SK-N-SH treated with all-trans-retinoic acid at 6 μM for 48 hours (cell line): ENCODE data around the gene HSPA12A.

Experiments
- ATAC-seq: fragments of 200-7000 bp; cut with Tn5 transposase; 3 replicates; pipeline ENCODE4 v1.9.1; 2020; ENCODE audit warnings: mild to moderate bottlenecking, moderate library complexity
- ARNTL ChIP-seq: fragments of 450-650 bp; formaldehyde crosslinking; IDR thresholded peaks from 2 replicates; pipeline ENCODE4 v1.5.0; 2020; ENCODE audit warnings: low read depth, mild to moderate bottlenecking, moderate library complexity, borderline replicate concordance
- BACH2 ChIP-seq: fragments of 250-450 bp; sonication (Bioruptor Pico); IDR thresholded peaks from 2 replicates; pipeline ENCODE4 v1.9.0; 2021; ENCODE audit warnings: mild to moderate bottlenecking, borderline replicate concordance
- CSDC2 ChIP-seq: fragments of 250-450 bp; sonication (Bioruptor Pico); IDR thresholded peaks from 2 replicates; pipeline ENCODE4 v1.5.0; 2020; ENCODE audit warnings: mild to moderate bottlenecking, moderate library complexity
- ESRRG ChIP-seq: fragments of 250-450 bp; sonication (Bioruptor Pico); IDR thresholded peaks from 2 replicates; pipeline ENCODE4 v1.6.1; 2021; ENCODE audit warnings: mild to moderate bottlenecking
- GLIS3 ChIP-seq: fragments of 250-450 bp; sonication (Bioruptor Pico); IDR thresholded peaks from 2 replicates; pipeline ENCODE4 v1.5.0; 2020; ENCODE audit warnings: mild to moderate bottlenecking, moderate library complexity
- ISL1 ChIP-seq: fragments of 250-450 bp; sonication (Bioruptor Pico); IDR thresholded peaks from 2 replicates; pipeline ENCODE4 v2.1.2; 2022; ENCODE audit warnings: mild to moderate bottlenecking, moderate library complexity
- OSR1 ChIP-seq: fragments of 250-450 bp; sonication (Bioruptor Pico); IDR thresholded peaks from 2 replicates; pipeline ENCODE4 v1.8.0; 2022; ENCODE audit warnings: moderate library complexity, mild to moderate bottlenecking, inconsistent platforms
- PPARA ChIP-seq: fragments of 250-450 bp; sonication (Bioruptor Pico); IDR thresholded peaks from 2 replicates; pipeline ENCODE4 v1.5.0; 2020; ENCODE audit warnings: mild to moderate bottlenecking, borderline replicate concordance
- RARB ChIP-seq: fragments of 250-450 bp; sonication (Bioruptor Pico); IDR thresholded peaks from 2 replicates; pipeline ENCODE4 v1.8.0; 2021; ENCODE audit warnings: mild to moderate bottlenecking, moderate library complexity
- SNAI2 ChIP-seq: fragments of 250-450 bp; sonication (Bioruptor Pico); IDR thresholded peaks from 2 replicates; pipeline ENCODE4 v1.5.0; 2020; ENCODE audit warnings: mild to moderate bottlenecking, moderate library complexity
- TCF4 ChIP-seq: fragments of 250-450 bp; sonication (Bioruptor Pico); IDR thresholded peaks from 2 replicates; pipeline ENCODE4 v1.8.0; 2021; ENCODE audit warnings: mild to moderate bottlenecking, moderate library complexity, borderline replicate concordance
- TOX ChIP-seq: fragments of 250-450 bp; sonication (Bioruptor Pico); IDR thresholded peaks from 2 replicates; pipeline ENCODE4 v1.8.0; 2021; ENCODE audit warnings: mild to moderate bottlenecking, moderate library complexity, borderline replicate concordance
- ZC3H10 ChIP-seq: fragments of 250-450 bp; sonication (Bioruptor Pico); IDR thresholded peaks from 2 replicates; pipeline ENCODE4 v1.5.1; 2021; ENCODE audit warnings: mild to moderate bottlenecking, moderate library complexity
- ZFP3 ChIP-seq: fragments of 250-450 bp; sonication (Bioruptor Pico); IDR thresholded peaks from 2 replicates; pipeline ENCODE4 v1.5.0; 2020; ENCODE audit warnings: mild to moderate bottlenecking, moderate library complexity
- ZFP30 ChIP-seq: fragments of 450-650 bp; formaldehyde crosslinking; IDR thresholded peaks from 2 replicates; pipeline ENCODE4 v1.5.0; 2022; ENCODE audit warnings: mild to moderate bottlenecking, moderate library complexity
- ZNF565 ChIP-seq: fragments of 450-650 bp; formaldehyde crosslinking; conservative IDR thresholded peaks from 2 replicates; pipeline ENCODE4 v1.5.0; 2020; ENCODE audit warnings: low read depth, mild to moderate bottlenecking, moderate library complexity
- ZNF70 ChIP-seq: fragments of 450-650 bp; formaldehyde crosslinking; IDR thresholded peaks from 2 replicates; pipeline ENCODE4 v1.5.0; 2020; ENCODE audit warnings: mild to moderate bottlenecking, moderate library complexity
- ZNF8 ChIP-seq: fragments of 450-650 bp; formaldehyde crosslinking; IDR thresholded peaks from 2 replicates; pipeline ENCODE4 v1.5.0; 2020; ENCODE audit warnings: mild to moderate bottlenecking, moderate library complexity
- TF ChIP-seq, protein P1 (sequence below): fragments of 250-450 bp; sonication (Bioruptor Pico); IDR thresholded peaks from 2 replicates; pipeline ENCODE4 v1.5.1; 2020; ENCODE audit warnings: low read depth, mild to moderate bottlenecking, moderate library complexity
- TF ChIP-seq, protein P2 (sequence below): fragments of 250-450 bp; sonication (Bioruptor Pico); IDR thresholded peaks from 2 replicates; pipeline ENCODE4 v1.8.0; 2021; ENCODE audit warnings: low read depth, mild to moderate bottlenecking, moderate library complexity, borderline replicate concordance
- TF ChIP-seq, protein P3 (sequence below): fragments of 250-450 bp; sonication (Bioruptor Pico); IDR thresholded peaks from 2 replicates; pipeline ENCODE4 v1.8.0; 2020; ENCODE audit warnings: mild to moderate bottlenecking, moderate library complexity, borderline replicate concordance

HSPA12A gene

DNA sequence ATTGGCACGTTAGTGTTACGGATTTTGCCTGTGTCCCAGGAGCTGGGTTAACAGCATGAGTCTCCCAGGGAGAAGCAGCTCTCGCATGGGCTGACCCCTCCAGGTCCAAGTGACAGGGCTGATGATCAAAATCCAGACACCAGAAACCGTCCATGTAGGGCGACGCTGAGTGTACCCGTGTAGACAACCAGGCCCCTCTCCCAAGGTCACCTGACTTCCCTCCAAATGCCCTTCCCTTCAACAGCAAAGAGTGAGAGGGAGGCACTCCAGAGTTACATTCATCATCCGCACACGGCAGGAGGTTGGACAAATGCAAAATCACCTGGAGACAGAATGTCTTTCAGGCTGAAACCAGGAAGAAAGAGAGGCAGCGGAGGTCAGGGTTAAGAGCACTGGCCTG, 14.9 kb upstream of the HSPA12A start (continued):
- TF ChIP-seq, protein P1, sequence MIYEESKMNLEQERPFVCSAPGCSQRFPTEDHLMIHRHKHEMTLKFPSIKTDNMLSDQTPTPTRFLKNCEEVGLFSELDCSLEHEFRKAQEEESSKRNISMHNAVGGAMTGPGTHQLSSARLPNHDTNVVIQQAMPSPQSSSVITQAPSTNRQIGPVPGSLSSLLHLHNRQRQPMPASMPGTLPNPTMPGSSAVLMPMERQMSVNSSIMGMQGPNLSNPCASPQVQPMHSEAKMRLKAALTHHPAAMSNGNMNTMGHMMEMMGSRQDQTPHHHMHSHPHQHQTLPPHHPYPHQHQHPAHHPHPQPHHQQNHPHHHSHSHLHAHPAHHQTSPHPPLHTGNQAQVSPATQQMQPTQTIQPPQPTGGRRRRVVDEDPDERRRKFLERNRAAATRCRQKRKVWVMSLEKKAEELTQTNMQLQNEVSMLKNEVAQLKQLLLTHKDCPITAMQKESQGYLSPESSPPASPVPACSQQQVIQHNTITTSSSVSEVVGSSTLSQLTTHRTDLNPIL, result no peak
- TF ChIP-seq OSR1, result no peak
- TF ChIP-seq GLIS3 (CRISPR knock-in tag), result no peak
- no peak for TF ChIP-seq BACH2 (CRISPR knock-in tag)
- TF ChIP-seq ARNTL, result no peak
- TF ChIP-seq, protein P2, sequence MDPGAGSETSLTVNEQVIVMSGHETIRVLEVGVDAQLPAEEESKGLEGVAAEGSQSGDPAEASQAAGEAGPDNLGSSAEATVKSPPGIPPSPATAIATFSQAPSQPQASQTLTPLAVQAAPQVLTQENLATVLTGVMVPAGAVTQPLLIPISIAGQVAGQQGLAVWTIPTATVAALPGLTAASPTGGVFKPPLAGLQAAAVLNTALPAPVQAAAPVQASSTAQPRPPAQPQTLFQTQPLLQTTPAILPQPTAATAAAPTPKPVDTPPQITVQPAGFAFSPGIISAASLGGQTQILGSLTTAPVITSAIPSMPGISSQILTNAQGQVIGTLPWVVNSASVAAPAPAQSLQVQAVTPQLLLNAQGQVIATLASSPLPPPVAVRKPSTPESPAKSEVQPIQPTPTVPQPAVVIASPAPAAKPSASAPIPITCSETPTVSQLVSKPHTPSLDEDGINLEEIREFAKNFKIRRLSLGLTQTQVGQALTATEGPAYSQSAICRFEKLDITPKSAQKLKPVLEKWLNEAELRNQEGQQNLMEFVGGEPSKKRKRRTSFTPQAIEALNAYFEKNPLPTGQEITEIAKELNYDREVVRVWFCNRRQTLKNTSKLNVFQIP (CRISPR knock-in tag), result no peak

DNA sequence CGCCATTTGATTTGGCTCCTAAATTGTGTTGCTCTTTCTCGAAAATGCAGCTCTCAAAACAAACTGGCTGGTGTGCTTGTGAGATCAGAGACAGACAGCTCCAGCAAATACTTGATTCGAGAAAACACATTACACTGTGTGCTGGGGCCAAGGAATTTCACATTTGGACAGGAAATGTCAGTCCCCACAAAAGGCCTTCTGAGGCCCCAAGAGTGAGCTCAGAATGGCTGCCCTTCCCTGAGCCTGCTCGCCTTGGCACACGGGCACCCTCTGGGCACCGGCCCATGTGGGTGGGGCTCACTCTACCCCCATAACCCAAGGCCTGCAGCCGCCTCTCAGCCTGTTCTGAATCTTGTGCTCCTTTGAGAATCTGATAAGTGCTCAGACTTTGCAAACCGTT, 13.9 kb upstream of the HSPA12A start:
- ATAC-seq, result no peak
- TF ChIP-seq ISL1 (CRISPR knock-in tag) (no peak), CSDC2 (CRISPR knock-in tag) (no peak)
- TF ChIP-seq, protein P1, result no peak

DNA sequence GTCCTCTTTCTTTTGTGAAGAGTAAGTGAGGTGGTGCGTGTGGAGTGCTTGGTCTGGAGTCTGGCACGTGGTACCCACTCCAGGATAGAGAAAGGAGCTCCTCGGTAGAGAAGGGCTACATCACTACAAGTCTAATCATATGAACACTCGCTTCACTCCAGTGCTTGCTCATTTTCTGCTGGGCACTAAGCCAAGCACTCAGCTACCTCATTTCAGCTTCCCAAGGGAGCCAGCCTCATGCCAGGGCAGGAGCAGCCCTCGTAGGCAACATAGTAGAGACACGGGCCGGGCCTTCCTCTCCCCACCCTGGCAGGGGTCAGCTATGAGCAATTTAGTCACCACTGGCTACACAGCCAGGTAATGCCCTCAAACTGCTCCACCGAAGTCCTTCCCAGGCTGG, 11.4 kb upstream of the HSPA12A start:
- TF ChIP-seq ARNTL (no peak), TCF4 (CRISPR knock-in tag) (no peak), CSDC2 (CRISPR knock-in tag) (no peak), ZFP3 (CRISPR knock-in tag) (no peak), OSR1 (no peak), TOX (CRISPR knock-in tag) (no peak), ZFP30 (CRISPR knock-in tag) (no peak), SNAI2 (CRISPR knock-in tag) (no peak), RARB (CRISPR knock-in tag) (no peak)
- TF ChIP-seq, protein P3, sequence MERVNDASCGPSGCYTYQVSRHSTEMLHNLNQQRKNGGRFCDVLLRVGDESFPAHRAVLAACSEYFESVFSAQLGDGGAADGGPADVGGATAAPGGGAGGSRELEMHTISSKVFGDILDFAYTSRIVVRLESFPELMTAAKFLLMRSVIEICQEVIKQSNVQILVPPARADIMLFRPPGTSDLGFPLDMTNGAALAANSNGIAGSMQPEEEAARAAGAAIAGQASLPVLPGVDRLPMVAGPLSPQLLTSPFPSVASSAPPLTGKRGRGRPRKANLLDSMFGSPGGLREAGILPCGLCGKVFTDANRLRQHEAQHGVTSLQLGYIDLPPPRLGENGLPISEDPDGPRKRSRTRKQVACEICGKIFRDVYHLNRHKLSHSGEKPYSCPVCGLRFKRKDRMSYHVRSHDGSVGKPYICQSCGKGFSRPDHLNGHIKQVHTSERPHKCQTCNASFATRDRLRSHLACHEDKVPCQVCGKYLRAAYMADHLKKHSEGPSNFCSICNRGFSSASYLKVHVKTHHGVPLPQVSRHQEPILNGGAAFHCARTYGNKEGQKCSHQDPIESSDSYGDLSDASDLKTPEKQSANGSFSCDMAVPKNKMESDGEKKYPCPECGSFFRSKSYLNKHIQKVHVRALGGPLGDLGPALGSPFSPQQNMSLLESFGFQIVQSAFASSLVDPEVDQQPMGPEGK (CRISPR knock-in tag), result no peak
- TF ChIP-seq, protein P2 (CRISPR knock-in tag), result no peak
- ATAC-seq, result no peak

DNA sequence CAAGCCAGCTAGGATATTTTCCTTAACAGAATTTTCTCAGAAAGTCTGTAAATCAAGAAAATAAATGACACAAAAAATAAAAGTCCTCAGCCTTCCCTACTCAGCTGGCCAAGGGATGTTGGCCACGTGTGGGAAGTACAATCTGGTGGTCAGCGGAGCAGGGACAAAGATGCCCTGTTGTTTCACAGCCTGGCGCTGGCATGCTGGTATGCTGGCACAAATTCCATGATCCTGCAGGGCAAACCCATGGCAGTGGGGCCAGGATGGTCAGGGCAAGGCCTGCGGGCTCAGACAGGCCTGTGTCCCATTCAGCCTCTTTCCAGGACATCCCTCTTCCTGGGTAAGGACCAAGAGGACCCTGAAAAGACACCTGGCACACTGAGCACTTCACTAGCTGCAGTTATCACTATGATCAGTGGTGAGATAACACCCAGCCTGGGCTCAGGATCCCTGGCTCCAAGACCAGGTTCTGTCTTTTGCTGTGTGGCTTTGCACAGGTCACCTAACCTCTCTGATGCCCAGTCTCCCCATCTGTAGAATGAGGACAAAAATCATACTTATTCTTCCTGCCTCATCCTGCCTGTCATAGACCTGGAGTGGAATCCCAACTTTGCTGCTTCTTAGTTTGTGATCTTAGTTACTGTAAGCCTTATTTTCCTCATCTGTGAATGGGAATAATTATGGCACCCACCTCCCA, 10.8 kb upstream of the HSPA12A start:
- ATAC-seq, result no peak
- TF ChIP-seq ZNF70 (CRISPR knock-in tag) (no peak), ZFP3 (CRISPR knock-in tag) (no peak), SNAI2 (CRISPR knock-in tag) (no peak), PPARA (CRISPR knock-in tag) (no peak), TOX (CRISPR knock-in tag) (no peak), ZNF8 (no peak), OSR1 (no peak), ZNF565 (CRISPR knock-in tag) (no peak), GLIS3 (CRISPR knock-in tag) (no peak), ARNTL (no peak), BACH2 (CRISPR knock-in tag) (no peak), ZC3H10 (no peak), ESRRG (CRISPR knock-in tag) (no peak)
- TF ChIP-seq, protein P2 (CRISPR knock-in tag), result no peak
- TF ChIP-seq, protein P1, result no peak
- TF ChIP-seq, protein P3 (CRISPR knock-in tag), result no peak
